IPS-15b (cell line): ENCODE results near the gene SUPT20H.
A peak's percentile ranks its signal among the peaks of the same experiment; 100 is the strongest.

Source experiments
- H3K27me3 ChIP-seq: one replicate; pipeline ENCODE4 v1.6.1; 2013; ENCODE audit warnings: low read length; ENCODE audit not compliant: control insufficient read depth, insufficient read depth
- H3K36me3 ChIP-seq: one replicate; pipeline ENCODE4 v1.6.1; 2013; ENCODE audit warnings: low read length; ENCODE audit not compliant: control insufficient read depth, insufficient read depth
- H3K4me1 ChIP-seq: one replicate; pipeline ENCODE4 v1.6.1; 2013; ENCODE audit warnings: mild to moderate bottlenecking, low read length; ENCODE audit not compliant: control insufficient read depth, insufficient read depth
- H3K4me3 ChIP-seq: one replicate; pipeline ENCODE4 v1.5.1; 2013; ENCODE audit warnings: low read depth, low read length
- H3K9ac ChIP-seq: one replicate; pipeline ENCODE4 v1.6.1; 2013; ENCODE audit warnings: low read depth, mild to moderate bottlenecking, low read length
- H3K9me3 ChIP-seq: one replicate; pipeline ENCODE4 v1.6.1; 2013; ENCODE audit warnings: mild to moderate bottlenecking, low read length; ENCODE audit not compliant: control insufficient read depth, insufficient read depth

SUPT20H gene

GRCh38 chr13:37037241-37037640, 22.2 kb downstream of the SUPT20H start:
- H3K27me3 ChIP-seq, result no peaks in the 10 kb centered on the region
- no peaks in the 10 kb centered on the region for H3K4me1 ChIP-seq
- peaks cover 8% of the 10 kb centered on the region for H3K36me3 ChIP-seq
- no peaks in the 10 kb centered on the region for H3K9me3 ChIP-seq
- H3K4me3 ChIP-seq, result no peak overlapping the region
- H3K9ac ChIP-seq, result no peak overlapping the region

DNA sequence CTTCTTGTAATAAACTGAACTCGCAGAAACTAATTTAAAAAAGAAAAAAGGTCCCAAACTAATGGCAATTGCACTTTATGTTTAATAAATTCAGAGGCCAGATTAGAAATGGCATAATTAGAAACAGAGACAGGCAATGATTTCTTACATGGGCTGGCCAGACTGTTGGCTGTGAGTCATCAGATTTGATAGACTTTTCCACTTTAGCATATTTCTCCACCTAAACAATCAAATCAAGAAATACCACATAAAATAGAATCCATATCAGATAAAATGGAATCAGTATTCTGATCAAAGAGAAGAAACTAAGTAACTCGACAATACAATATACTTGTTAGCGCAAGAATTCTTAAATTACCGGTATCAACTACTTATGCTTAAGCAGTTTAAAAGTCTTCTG, 29.9 kb downstream of the SUPT20H start:
- Histone ChIP-seq H3K9me3 (no peaks in the 10 kb centered on the region), H3K27me3 (no peaks in the 10 kb centered on the region), H3K4me1 (no peaks in the 10 kb centered on the region), H3K9ac (no peak overlapping the region), H3K4me3 (no peak overlapping the region), H3K36me3 (peaks cover 4% of the 10 kb centered on the region)

GRCh38 chr13:37027639-37028038, 31.8 kb downstream of the SUPT20H start:
- peaks cover 4% of the 10 kb centered on the region for H3K36me3 ChIP-seq
- no peak overlapping the region for H3K9ac ChIP-seq
- no peak overlapping the region for H3K4me3 ChIP-seq
- no peaks in the 10 kb centered on the region for H3K4me1 ChIP-seq
- H3K9me3 ChIP-seq, result no peaks in the 10 kb centered on the region
- no peaks in the 10 kb centered on the region for H3K27me3 ChIP-seq

- peaks cover 4% of the 10 kb centered on the region for H3K36me3 ChIP-seq
- no peaks in the 10 kb centered on the region for H3K27me3 ChIP-seq
- H3K4me3 ChIP-seq, result no peak overlapping the region
- no peaks in the 10 kb centered on the region for H3K4me1 ChIP-seq
- no peak overlapping the region for H3K9ac ChIP-seq
- H3K9me3 ChIP-seq, result no peaks in the 10 kb centered on the region
Observed at GRCh38 chr13:37026771-37027170, 32.7 kb downstream of the SUPT20H start.

DNA sequence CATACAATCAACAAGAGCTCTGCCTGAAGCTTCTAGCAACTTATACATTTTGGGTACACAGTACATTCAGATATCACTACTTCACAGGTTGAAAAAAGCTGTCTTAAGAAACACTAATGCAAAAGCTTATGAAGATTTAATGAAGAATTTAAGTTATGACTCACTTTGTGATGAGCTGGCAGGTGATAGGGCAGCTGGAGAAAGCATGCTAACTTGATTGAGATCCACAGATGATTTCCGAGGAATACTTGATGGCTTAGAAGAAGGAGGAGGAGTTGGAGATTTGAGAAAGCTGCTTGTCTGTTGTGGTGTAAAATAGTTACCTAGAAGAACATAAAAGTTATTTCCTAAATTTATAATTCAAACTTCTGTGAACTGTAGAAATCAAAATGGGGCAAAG, 35.6 kb downstream of the SUPT20H start:
- no peaks in the 10 kb centered on the region for H3K27me3 ChIP-seq
- H3K4me3 ChIP-seq, result no peak overlapping the region
- peaks cover 6% of the 10 kb centered on the region for H3K36me3 ChIP-seq
- no peaks in the 10 kb centered on the region for H3K9me3 ChIP-seq
- H3K4me1 ChIP-seq, result no peaks in the 10 kb centered on the region
- no peak overlapping the region for H3K9ac ChIP-seq

DNA sequence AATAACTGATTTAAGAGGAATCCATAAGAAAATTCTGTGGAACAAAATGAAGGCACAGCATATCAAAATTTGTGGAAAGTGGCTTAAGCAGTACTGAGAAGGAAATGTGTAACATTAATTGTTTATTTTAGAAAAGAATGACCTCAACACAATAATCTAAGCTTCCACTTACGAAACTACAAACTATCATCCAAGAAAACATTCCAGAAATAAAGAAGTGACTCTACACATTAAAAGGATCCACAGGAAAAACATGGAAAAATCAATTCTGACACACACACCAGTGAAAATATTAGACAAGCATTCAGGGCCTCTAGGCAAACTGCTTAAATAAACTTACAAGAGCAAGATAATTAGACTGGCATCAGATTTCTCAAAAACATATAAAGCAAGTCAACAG, 44.9 kb downstream of the SUPT20H start:
- H3K4me1 ChIP-seq, result no peaks in the 10 kb centered on the region
- H3K36me3 ChIP-seq, result peaks cover 4% of the 10 kb centered on the region
- no peak overlapping the region for H3K9ac ChIP-seq
- H3K27me3 ChIP-seq, result no peaks in the 10 kb centered on the region
- no peaks in the 10 kb centered on the region for H3K9me3 ChIP-seq
- H3K4me3 ChIP-seq, result no peak overlapping the region

DNA sequence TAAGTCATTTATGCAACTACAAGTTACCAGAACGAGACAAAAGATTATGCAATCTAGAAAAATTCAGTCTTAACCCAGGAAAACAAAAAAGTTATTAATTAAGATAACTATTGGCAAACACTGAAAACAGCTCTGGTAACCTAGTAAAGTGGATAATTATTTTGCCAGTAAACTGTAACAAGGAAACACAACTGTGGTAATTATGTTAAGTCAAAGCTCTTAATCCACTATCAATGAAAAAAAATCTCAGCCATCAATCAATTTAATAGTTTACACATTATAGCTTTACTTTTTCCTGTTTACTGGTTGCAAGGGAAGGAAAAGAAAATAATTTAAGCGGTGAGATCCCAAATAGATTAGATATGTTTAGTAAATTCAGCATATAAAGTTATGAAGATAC, 47.7 kb downstream of the SUPT20H start:
- peaks cover 16% of the 10 kb centered on the region for H3K36me3 ChIP-seq
- no peaks in the 10 kb centered on the region for H3K4me1 ChIP-seq
- no peaks in the 10 kb centered on the region for H3K27me3 ChIP-seq
- no peak overlapping the region for H3K4me3 ChIP-seq
- H3K9ac ChIP-seq, result no peak overlapping the region
- no peaks in the 10 kb centered on the region for H3K9me3 ChIP-seq

GRCh38 chr13:37011002-37011401, 48.5 kb downstream of the SUPT20H start:
- Histone ChIP-seq H3K9me3 (no peaks in the 10 kb centered on the region), H3K4me3 (no peak overlapping the region), H3K9ac (no peak overlapping the region), H3K4me1 (no peaks in the 10 kb centered on the region), H3K36me3 (peaks cover 16% of the 10 kb centered on the region), H3K27me3 (no peaks in the 10 kb centered on the region)

- H3K9me3 ChIP-seq, result no peaks in the 10 kb centered on the region
- H3K36me3 ChIP-seq, result peaks cover 16% of the 10 kb centered on the region
- H3K9ac ChIP-seq, result no peak overlapping the region
- no peaks in the 10 kb centered on the region for H3K4me1 ChIP-seq
- H3K4me3 ChIP-seq, result no peak overlapping the region
- H3K27me3 ChIP-seq, result no peaks in the 10 kb centered on the region
Observed at GRCh38 chr13:37010424-37010823, 49.1 kb downstream of the SUPT20H start.

- no peaks in the 10 kb centered on the region for H3K4me1 ChIP-seq
- peaks cover 16% of the 10 kb centered on the region for H3K36me3 ChIP-seq
- no peak overlapping the region for H3K4me3 ChIP-seq
- no peak overlapping the region for H3K9ac ChIP-seq
- H3K9me3 ChIP-seq, result no peaks in the 10 kb centered on the region
- H3K27me3 ChIP-seq, result no peaks in the 10 kb centered on the region
Observed at GRCh38 chr13:37009692-37010091, 49.8 kb downstream of the SUPT20H start.

DNA sequence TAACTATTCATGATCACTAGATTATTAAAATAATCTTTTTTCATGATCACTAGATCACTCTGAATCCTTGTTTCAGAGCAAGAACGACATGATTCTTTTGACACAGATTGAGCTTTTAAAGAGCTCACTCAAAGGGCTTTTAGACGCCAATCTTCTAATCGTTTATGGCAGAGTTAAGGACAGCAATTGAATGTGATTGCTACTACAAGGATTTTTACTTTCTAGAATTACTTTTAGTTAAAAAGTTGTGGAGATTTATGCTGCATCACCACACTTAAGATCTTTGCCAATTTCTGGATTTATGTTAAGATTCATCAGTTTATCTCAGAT, 57.6 kb downstream of the SUPT20H start:
- H3K4me3 ChIP-seq, result peak overlapping the region; percentile 98
- H3K9ac ChIP-seq, result peak overlapping the region; percentile 3
- H3K27me3 ChIP-seq, result no peaks in the 10 kb centered on the region
- H3K36me3 ChIP-seq, result no peaks in the 10 kb centered on the region
- no peaks in the 10 kb centered on the region for H3K9me3 ChIP-seq
- no peaks in the 10 kb centered on the region for H3K4me1 ChIP-seq

- Histone ChIP-seq H3K9ac (peak within 1 kb of the TSS; percentile 96), H3K27me3 (no peaks in the 10 kb centered on the region), H3K4me1 (no peaks in the 10 kb centered on the region), H3K4me3 (peak within 1 kb of the TSS; percentile 98), H3K9me3 (no peaks in the 10 kb centered on the region), H3K36me3 (no peaks in the 10 kb centered on the region)
Observed at GRCh38 chr13:36999054-36999714, 60.3 kb downstream of the SUPT20H start, which contains the start of gene ALG5. TSS of gene ALG5 (minus strand) at chr13:36999340. CDS start at chr13:36999300, 40 bp downstream.
